Stimulated activated CD4-positive, alpha-beta T cell treated with anti-CD3 and anti-CD28 coated beads, Interleukin-4, amount 100 ng/mL, for 48 hours (primary cell): ENCODE measurements around the gene GRIK5.
"Not testable (repeated sequence)": the region's sequence is repeated elsewhere in the genome, so short reads cannot be mapped to it uniquely, and the experiment has no call there.

Experiments used
- DNase-seq, 2 donors: peaks; one replicate each; pipeline ENCODE4 v3.0.0-alpha.2; 2020; ENCODE audit warnings: low read depth in 2 of 2

GRIK5 gene

GRCh38 chr19:42017040-42017439 lies 53.0 kb downstream of the GRIK5 start:
- DNase-seq = no peak

GRCh38 chr19:42012747-42013146 lies 57.3 kb downstream of the GRIK5 start:
- DNase-seq = not testable (repeated sequence)

- no peak for DNase-seq
Observed at GRCh38 chr19:42010245-42011126, 59.5 kb downstream of the GRIK5 start.

- DNase-seq = no peak
Observed at GRCh38 chr19:42006569-42006968, 63.4 kb downstream of the GRIK5 start.

GRCh38 chr19:42005504-42005903 lies 64.5 kb downstream of the GRIK5 start:
- DNase-seq = no peak

GRCh38 chr19:42003506-42004294 lies 66.3 kb downstream of the GRIK5 start:
- no peak for DNase-seq

GRCh38 chr19:41999878-42000208 lies 70.2 kb downstream of the GRIK5 start:
- DNase-seq = no peak

GRCh38 chr19:41999071-41999877 lies 70.7 kb downstream of the GRIK5 start:
- no peak for DNase-seq

- DNase-seq = peak; percentile 48 to 57
Observed at GRCh38 chr19:41998246-41999020, 71.6 kb downstream of the GRIK5 start.

GRCh38 chr19:41997851-41998229 lies 72.2 kb downstream of the GRIK5 start:
- DNase-seq = no peak

GRCh38 chr19:41997121-41997850 lies 72.7 kb downstream of the GRIK5 start:
- DNase-seq = peak; percentile 20 to 35

- DNase-seq = no peak
Observed at GRCh38 chr19:41995959-41996797, 73.8 kb downstream of the GRIK5 start.

GRCh38 chr19:41994994-41995958 lies 74.7 kb downstream of the GRIK5 start:
- DNase-seq = no peak

- DNase-seq = no peak
Observed at GRCh38 chr19:41994521-41994971, 75.5 kb downstream of the GRIK5 start.

- DNase-seq = peak; percentile 33
Observed at GRCh38 chr19:41993612-41994483, 76.2 kb downstream of the GRIK5 start, which contains the start of gene ATP1A3. Gene ATP1A3, minus strand, starts transcription at chr19:41994230. Its CDS starts 154 bp downstream, at chr19:41994076.

- DNase-seq = not testable (repeated sequence)
Observed at GRCh38 chr19:41991925-41992569, 78.0 kb downstream of the GRIK5 start.

- DNase-seq = no peak
Observed at GRCh38 chr19:41991025-41991424, 79.0 kb downstream of the GRIK5 start.
